GM12865 (cell line): ENCODE results near the gene ARHGEF12.

Experiments
- DNase-seq: peaks from one replicate; pipeline ENCODE4 v3.0.0; 2010; ENCODE audit warnings: low read depth
- H3K4me3 ChIP-seq: 2 replicates; pipeline ENCODE4 v1.5.1; 2011; ENCODE audit warnings: mild to moderate bottlenecking, low read depth, low read length, control low read depth
- CTCF ChIP-seq: IDR thresholded peaks from 2 replicates; pipeline ENCODE4 v1.5.1; 2011; ENCODE audit warnings: low read length, control low read depth, low read depth, inconsistent platforms; ENCODE audit not compliant: insufficient read depth; ENCODE audit errors: missing control alignments

The ARHGEF12 gene

GRCh38 chr11:120389693-120390584 lies 53.7 kb downstream of the ARHGEF12 start:
- H3K4me3 ChIP-seq = no peak overlapping the region
- no peak for DNase-seq
- TF ChIP-seq CTCF = no peak

- no peak for TF ChIP-seq CTCF
These were observed 54.3 kb downstream of the ARHGEF12 start for GRCh38 chr11:120390585-120390922.

GRCh38 chr11:120391292-120391691 lies 55.1 kb downstream of the ARHGEF12 start:
- DNase-seq = no peak
- TF ChIP-seq CTCF = no peak
- no peak overlapping the region for H3K4me3 ChIP-seq

More at GRCh38 chr11:120390585-120390922, 54.3 kb downstream of the ARHGEF12 start:
- no peak for DNase-seq
- no peak overlapping the region for H3K4me3 ChIP-seq

GRCh38 chr11:120391854-120392253 lies 55.6 kb downstream of the ARHGEF12 start:
- DNase-seq = no peak
- no peak overlapping the region for H3K4me3 ChIP-seq
- no peak for TF ChIP-seq CTCF

- H3K4me3 ChIP-seq = no peak overlapping the region
- TF ChIP-seq CTCF = no peak
- no peak for DNase-seq
These were observed 56.1 kb downstream of the ARHGEF12 start for GRCh38 chr11:120392314-120392713.

GRCh38 chr11:120392793-120393192 lies 56.6 kb downstream of the ARHGEF12 start:
- DNase-seq = no peak
- H3K4me3 ChIP-seq = no peak overlapping the region
- no peak for TF ChIP-seq CTCF

- DNase-seq = no peak
- no peak for TF ChIP-seq CTCF
- no peak overlapping the region for H3K4me3 ChIP-seq
These were observed 57.9 kb downstream of the ARHGEF12 start for GRCh38 chr11:120394119-120394518.
